H9 (cell line): Measurements from ENCODE around the gene OR6M1. TPM values are rescaled to one million over a fixed set of nuclear protein-coding genes. Genes with fewer than 3 reads are reported as not detected.

Experiments used
- DNase-seq: peaks from one replicate; pipeline ENCODE4 v3.0.0-alpha.2; 2017
- H2AFZ ChIP-seq: one replicate; pipeline ENCODE4 v1.6.1; 2013; ENCODE audit warnings: mild to moderate bottlenecking, low read length, control low read depth, moderate library complexity
- H2AK5ac ChIP-seq: 2 replicates; pipeline ENCODE4 v1.6.1; 2013; ENCODE audit warnings: low read length, control low read depth, mixed read lengths; ENCODE audit not compliant: insufficient read length
- H2BK120ac ChIP-seq: one replicate; pipeline ENCODE4 v1.6.1; 2013; ENCODE audit warnings: low read depth, mild to moderate bottlenecking, low read length, control low read depth, inconsistent platforms; ENCODE audit not compliant: poor library complexity, severe bottlenecking
- H2BK12ac ChIP-seq: 2 replicates; pipeline ENCODE4 v1.6.1; 2013; ENCODE audit warnings: low read length, control low read depth, mixed read lengths, low read depth; ENCODE audit not compliant: insufficient read length
- H2BK15ac ChIP-seq: 2 replicates; pipeline ENCODE4 v1.6.1; 2013; ENCODE audit warnings: low read depth, low read length, control low read depth
- H2BK20ac ChIP-seq: one replicate; pipeline ENCODE4 v1.6.1; 2013; ENCODE audit warnings: low read depth, mild to moderate bottlenecking, low read length, control low read depth, inconsistent platforms; ENCODE audit not compliant: poor library complexity, severe bottlenecking
- H2BK5ac ChIP-seq: 2 replicates; pipeline ENCODE4 v1.6.1; 2013; ENCODE audit warnings: low read length, control low read depth, mixed read lengths; ENCODE audit not compliant: insufficient read length
- H3K14ac ChIP-seq: 2 replicates; pipeline ENCODE4 v1.6.1; 2013; ENCODE audit warnings: low read length, control low read depth; ENCODE audit not compliant: insufficient read depth
- H3K18ac ChIP-seq: 2 replicates; pipeline ENCODE4 v1.6.1; 2013; ENCODE audit warnings: low read depth, mild to moderate bottlenecking, mixed read lengths, low read length, control low read depth; ENCODE audit not compliant: insufficient read length
- H3K23ac ChIP-seq: 2 replicates; pipeline ENCODE4 v1.6.1; 2013; ENCODE audit warnings: low read length, control low read depth, mixed read lengths, low read depth; ENCODE audit not compliant: insufficient read length
- H3K23me2 ChIP-seq: 2 replicates; pipeline ENCODE4 v1.6.1; 2013; ENCODE audit warnings: low read depth, mild to moderate bottlenecking, mixed read lengths, low read length, control low read depth; ENCODE audit not compliant: insufficient read length, poor library complexity, severe bottlenecking
- H3K27ac ChIP-seq: 2 replicates; pipeline ENCODE4 v1.5.1; 2013; ENCODE audit warnings: low read length, control low read depth, mixed read lengths, low read depth; ENCODE audit not compliant: insufficient read length
- H3K27me3 ChIP-seq: 2 replicates; pipeline ENCODE4 v1.6.1; 2013; ENCODE audit warnings: low read length, control low read depth, inconsistent platforms; ENCODE audit not compliant: insufficient read depth
- H3K4ac ChIP-seq: 2 replicates; pipeline ENCODE4 v1.6.1; 2013; ENCODE audit warnings: low read depth, mild to moderate bottlenecking, control low read depth, inconsistent platforms, low read length, moderate library complexity
- H3K4me1 ChIP-seq: 2 replicates; pipeline ENCODE4 v1.6.1; 2013; ENCODE audit warnings: low read length, control low read depth, inconsistent platforms; ENCODE audit not compliant: insufficient read depth
- H3K4me2 ChIP-seq: 2 replicates; pipeline ENCODE4 v1.6.1; 2013; ENCODE audit warnings: low read length, control low read depth, mixed read lengths; ENCODE audit not compliant: insufficient read length, insufficient read depth
- H3K56ac ChIP-seq: 2 replicates; pipeline ENCODE4 v1.6.1; 2013; ENCODE audit warnings: low read depth, mild to moderate bottlenecking, mixed read lengths, low read length, control low read depth; ENCODE audit not compliant: insufficient read length
- H3K79me1 ChIP-seq: 2 replicates; pipeline ENCODE4 v1.6.1; 2013; ENCODE audit warnings: low read depth, mild to moderate bottlenecking, moderate library complexity, low read length, control low read depth, inconsistent platforms; ENCODE audit not compliant: insufficient read depth, poor library complexity, severe bottlenecking
- H3K79me2 ChIP-seq: 2 replicates; pipeline ENCODE4 v1.6.1; 2013; ENCODE audit warnings: low read length, control low read depth, inconsistent platforms; ENCODE audit not compliant: insufficient read depth
- H3K9ac ChIP-seq: 2 replicates; pipeline ENCODE4 v1.6.1; 2013; ENCODE audit warnings: low read length, control low read depth, mixed read lengths; ENCODE audit not compliant: insufficient read length; ENCODE audit errors: extremely low read depth
- H3K9me3 ChIP-seq: one replicate; pipeline ENCODE4 v1.6.1; 2013; ENCODE audit warnings: low read depth, low read length, inconsistent platforms; ENCODE audit not compliant: control insufficient read depth
- H3T11ph ChIP-seq: one replicate; pipeline ENCODE4 v1.6.1; 2013; ENCODE audit warnings: mild to moderate bottlenecking, low read length, control low read depth, inconsistent platforms
- H4K20me1 ChIP-seq: one replicate; pipeline ENCODE4 v1.6.1; 2013; ENCODE audit not compliant: control insufficient read depth, insufficient read length, insufficient read depth
- H4K5ac ChIP-seq: 2 replicates; pipeline ENCODE4 v1.6.1; 2013; ENCODE audit warnings: low read depth, mild to moderate bottlenecking, mixed read lengths, low read length, control low read depth; ENCODE audit not compliant: insufficient read length
- H4K8ac ChIP-seq: replicated peaks from 2 replicates; pipeline ENCODE4 v1.6.1; 2013; ENCODE audit warnings: low read length, control low read depth, mixed read lengths, low read depth; ENCODE audit not compliant: insufficient read length
- H4K91ac ChIP-seq: 2 replicates; pipeline ENCODE4 v1.6.1; 2013; ENCODE audit warnings: low read depth, mild to moderate bottlenecking, moderate library complexity, mixed read lengths, low read length, control low read depth; ENCODE audit not compliant: insufficient read length
- H3K27ac Mint-ChIP-seq, 3 experiments: 2 replicates in 2 of 3; 3 replicates in 1 of 3; pipeline ENCODE4 v1.8.0; 2020 to 2021; ENCODE audit warnings: mixed read lengths in 3 of 3, mild to moderate bottlenecking in 1 of 3, moderate library complexity in 1 of 3
- H3K27me3 Mint-ChIP-seq: 2 replicates; pipeline ENCODE4 v1.8.0; 2021; ENCODE audit warnings: low read depth, mild to moderate bottlenecking, moderate library complexity, mixed read lengths
- H3K36me3 Mint-ChIP-seq, 3 experiments: 2 replicates in 2 of 3; 3 replicates in 1 of 3; pipeline ENCODE4 v1.8.0; 2020 to 2021; ENCODE audit warnings: low read depth in 3 of 3, mixed read lengths in 3 of 3; ENCODE audit not compliant: insufficient read depth in 1 of 3
- H3K4me1 Mint-ChIP-seq, 2 experiments: 2 replicates each; pipeline ENCODE4 v1.8.0; 2020; ENCODE audit warnings: mixed read lengths in 2 of 2
- H3K4me3 Mint-ChIP-seq, 2 experiments: 2 replicates in 1 of 2; 3 replicates in 1 of 2; pipeline ENCODE4 v1.8.0; 2020 to 2021; ENCODE audit warnings: mild to moderate bottlenecking in 2 of 2, mixed read lengths in 2 of 2, moderate library complexity in 1 of 2
- H3K9me3 Mint-ChIP-seq, 2 experiments: 2 replicates in 1 of 2; 3 replicates in 1 of 2; pipeline ENCODE4 v1.8.0; 2020; ENCODE audit warnings: mild to moderate bottlenecking in 2 of 2, mixed read lengths in 2 of 2, moderate library complexity in 1 of 2
- CTCF ChIP-seq: fragments of 200-600 bp; sonication (generic); conservative IDR thresholded peaks from 3 replicates; pipeline ENCODE4 v1.8.0; 2021; ENCODE audit warnings: antibody characterized with exemption, mild to moderate bottlenecking
- total RNA-seq: library from RNA; stranded (reverse); gene quantifications from 2 replicates; pipeline ENCODE4 v1.2.1, GENCODE V29; 2021

The OR6M1 gene
- total RNA-seq, 1 experiment from 2014 or later: not detected

- Histone ChIP-seq H3K9me3 (no peaks in the 10 kb centered on the region), H2BK12ac (no peak overlapping the region), H4K20me1 (no peaks in the 10 kb centered on the region), H3K18ac (no peak overlapping the region), H2BK20ac (no peak overlapping the region), H4K8ac (no peak overlapping the region), H3K4me1 (peaks cover under 1% of the 10 kb centered on the region; the same call in 1 of the 2 replicates), H3K23me2 (no peaks in the 10 kb centered on the region), H3K27ac (no peak overlapping the region), H3K79me1 (no peaks in the 10 kb centered on the region), H2BK120ac (no peak overlapping the region), H3T11ph (no peak overlapping the region), H2BK5ac (no peak overlapping the region), H2BK15ac (no peak overlapping the region), H4K5ac (no peak overlapping the region), H3K9ac (no peak overlapping the region), H4K91ac (no peak overlapping the region), H3K14ac (no peak overlapping the region), H3K4ac (no peak overlapping the region), H3K27me3 (no peaks in the 10 kb centered on the region), H3K23ac (no peak overlapping the region), H3K56ac (no peak overlapping the region), H3K79me2 (no peaks in the 10 kb centered on the region), H2AFZ (no peak overlapping the region), H3K4me2 (no peak overlapping the region), H2AK5ac (no peak overlapping the region)
- Mint-ChIP-seq H3K4me3 (no peak overlapping the region), H3K27ac (no peak overlapping the region), H3K9me3 (peaks cover 12 to 15% of the 10 kb centered on the region in 2 experiments), H3K4me1 (peaks cover 29 to 42% of the 10 kb centered on the region in 2 experiments), H3K36me3 (peaks cover 3 to 45% (median 27%) of the 10 kb centered on the region in 3 experiments), H3K27me3 (no peaks in the 10 kb centered on the region)
- DNase-seq: no peak
- no peak for TF ChIP-seq CTCF
Measured at GRCh38 chr11:123770712-123771111, 35.4 kb downstream of the OR6M1 start.
